SK-N-MC (cell line): ENCODE results near the gene SCAPER.
A peak's percentile ranks its signal among the peaks of the same experiment; 100 is the strongest.

ENCODE experiments used
- DNase-seq: peaks from one replicate; pipeline ENCODE4 v3.0.0-alpha.2; 2011; ENCODE audit warnings: low read depth, low spot score
- H3K27ac ChIP-seq: fragments of 200-600 bp; sonication (generic); 2 replicates; pipeline ENCODE4 v1.5.1; 2016; ENCODE audit warnings: mixed run types
- H3K36me3 ChIP-seq: fragments of 200-600 bp; sonication (generic); 2 replicates; pipeline ENCODE4 v1.6.1; 2017; ENCODE audit warnings: antibody characterized with exemption, low read length, mixed read lengths; ENCODE audit not compliant: insufficient read depth
- H3K4me3 ChIP-seq: fragments of 200-600 bp; sonication (generic); 2 replicates; pipeline ENCODE4 v1.5.1; 2016
- H3K9ac ChIP-seq: fragments of 200-600 bp; sonication (generic); 2 replicates; pipeline ENCODE4 v1.8.0; 2017; ENCODE audit warnings: mixed run types, mixed read lengths; ENCODE audit not compliant: insufficient read length
- H3K9me3 ChIP-seq: fragments of 200-600 bp; sonication (generic); 2 replicates; pipeline ENCODE4 v1.6.1; 2017; ENCODE audit warnings: low read depth, mild to moderate bottlenecking, antibody characterized with exemption, low read length, moderate library complexity, mixed read lengths
- EZH2 ChIP-seq: fragments of 200-600 bp; sonication (generic); IDR thresholded peaks from one replicate; pipeline ENCODE4 v1.6.1; 2017; ENCODE audit warnings: antibody characterized with exemption
- FOXP2 ChIP-seq: optimal IDR thresholded peaks from 2 replicates; pipeline ENCODE3; 2011; ENCODE audit warnings: mild to moderate bottlenecking, moderate library complexity; ENCODE audit not compliant: insufficient read depth; ENCODE audit errors: extremely low read length, control extremely low read depth
- POLR2AphosphoS5 ChIP-seq: IDR thresholded peaks from 2 replicates; pipeline ENCODE4 v1.6.1; 2012; ENCODE audit warnings: mild to moderate bottlenecking, low read depth, low read length, borderline replicate concordance

SCAPER gene

DNA sequence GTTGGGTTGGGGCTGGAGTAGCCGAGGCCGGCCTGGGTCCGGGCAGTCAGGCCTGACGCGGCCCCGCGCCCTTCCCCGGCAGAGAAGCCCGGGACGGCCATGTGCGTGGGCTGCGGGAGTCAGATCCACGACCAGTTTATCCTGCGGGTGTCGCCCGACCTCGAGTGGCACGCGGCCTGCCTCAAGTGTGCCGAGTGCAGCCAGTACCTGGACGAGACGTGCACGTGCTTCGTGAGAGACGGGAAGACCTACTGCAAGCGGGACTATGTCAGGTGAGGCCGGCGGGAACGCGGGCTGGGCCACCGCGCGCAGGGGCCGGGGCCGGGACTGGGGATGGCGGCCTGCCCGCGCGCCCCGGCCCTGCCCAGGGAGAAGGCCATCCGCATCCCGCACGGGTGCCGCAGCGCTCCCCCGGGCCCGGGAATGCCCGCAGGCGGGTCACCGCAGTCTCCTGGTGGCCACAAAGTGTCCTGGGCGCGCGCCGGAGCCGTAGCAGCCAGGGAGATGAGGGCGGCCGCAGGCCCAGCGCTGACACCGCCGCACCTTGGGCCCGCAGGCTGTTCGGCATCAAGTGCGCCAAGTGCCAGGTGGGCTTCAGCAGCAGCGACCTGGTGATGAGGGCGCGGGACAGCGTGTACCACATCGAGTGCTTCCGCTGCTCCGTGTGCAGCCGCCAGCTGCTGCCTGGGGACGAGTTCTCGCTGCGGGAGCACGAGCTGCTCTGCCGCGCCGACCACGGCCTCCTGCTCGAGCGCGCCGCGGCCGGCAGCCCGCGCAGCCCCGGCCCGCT is 567.2 kb downstream of the SCAPER start:
- peak overlapping the region; percentile 77 for H3K9ac ChIP-seq

DNA sequence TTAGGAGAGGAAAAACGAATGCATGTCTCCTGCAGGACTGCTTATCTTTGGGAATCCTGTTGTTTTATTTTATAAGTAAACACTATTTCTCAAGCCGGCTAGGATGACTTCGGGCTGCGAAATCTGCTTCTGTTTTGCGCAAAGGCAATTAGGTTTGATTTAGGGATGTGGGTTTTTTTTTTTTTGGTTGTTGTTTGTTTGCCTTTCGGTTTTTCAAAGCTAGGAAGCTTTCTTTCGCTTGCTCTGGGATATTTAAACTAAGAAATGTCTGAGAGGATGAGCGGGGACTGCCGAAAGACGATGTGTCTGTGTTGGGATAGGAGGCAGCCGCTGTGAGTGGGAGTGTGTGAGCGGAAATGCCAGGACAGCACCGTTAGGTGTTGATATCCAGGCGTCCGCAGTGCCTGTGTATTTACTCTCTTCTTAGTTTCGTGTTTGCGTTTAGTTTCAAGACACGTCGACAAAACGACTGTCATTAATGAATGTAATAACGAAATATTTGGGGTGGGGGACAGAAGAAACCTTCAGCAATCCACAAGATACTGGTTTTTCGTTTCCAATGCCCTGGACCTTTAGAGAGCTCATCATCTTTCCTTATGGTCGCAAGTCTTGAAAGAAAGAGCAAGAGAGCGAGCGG is 568.0 kb downstream of the SCAPER start:
- peak overlapping the region; percentile 77 for H3K9ac ChIP-seq
- DNase-seq = no peak
- peaks cover 11% of the 10 kb centered on the region; the same call in 1 of the 2 replicates for H3K36me3 ChIP-seq
- H3K27ac ChIP-seq = no peak overlapping the region
- no peaks in the 10 kb centered on the region for H3K9me3 ChIP-seq
- TF ChIP-seq EZH2 (no peak), FOXP2 (no peak), POLR2AphosphoS5 (no peak)
- H3K4me3 ChIP-seq = peak overlapping the region; percentile 94

More for the DNA sequence above, 567.2 kb downstream of the SCAPER start:
- H3K36me3 ChIP-seq = peaks cover 11% of the 10 kb centered on the region; the same call in 1 of the 2 replicates
- H3K9me3 ChIP-seq = no peaks in the 10 kb centered on the region
- peak overlapping the region; percentile 94 for H3K4me3 ChIP-seq
- H3K27ac ChIP-seq = no peak overlapping the region
- TF ChIP-seq FOXP2 (no peak), POLR2AphosphoS5 (no peak), EZH2 (no peak)
- DNase-seq = no peak

DNA sequence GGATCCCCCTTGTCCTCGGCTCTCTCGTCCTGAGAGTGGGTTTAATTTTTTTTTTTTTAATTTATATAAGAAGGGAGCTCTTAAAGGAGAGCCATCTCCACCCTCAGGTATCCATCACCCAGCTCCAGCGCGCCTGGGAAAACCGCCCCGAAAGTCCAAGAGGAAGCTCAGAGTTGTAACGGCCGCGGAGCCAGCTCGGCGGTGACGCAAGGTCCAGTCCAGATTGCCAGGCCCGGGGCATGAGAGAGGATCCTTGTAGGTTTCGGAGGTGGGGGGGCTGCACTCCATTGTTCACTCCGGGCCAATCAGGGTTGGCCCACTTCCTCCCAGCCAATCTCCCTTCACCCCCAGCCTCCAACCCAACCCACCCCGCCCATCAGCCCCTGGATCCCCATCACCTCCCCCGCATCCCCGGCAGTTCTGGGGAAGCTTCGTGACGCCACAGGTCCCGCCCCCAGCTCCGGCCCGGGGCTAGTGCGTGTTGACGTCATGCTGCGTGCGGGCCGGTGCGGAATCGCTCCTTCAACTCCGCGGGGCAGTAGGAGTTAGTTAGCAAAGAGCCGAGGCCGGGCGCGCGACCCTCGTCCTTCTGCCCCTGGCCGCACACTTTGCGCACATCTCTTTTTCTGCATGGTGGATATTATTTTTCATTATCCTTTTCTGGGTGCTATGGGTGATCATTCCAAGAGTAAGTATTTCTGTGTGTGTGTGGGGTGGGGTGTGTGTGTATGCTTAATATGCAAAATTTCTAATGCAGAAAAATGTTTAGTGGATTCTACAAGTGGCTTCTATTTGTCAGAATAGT is 568.7 kb downstream of the SCAPER start, which contains the start of gene ISL2:
ISL2 (plus strand) TSS at position 520 of the 805 bp plus-strand sequence; CDS start at position 631, 111 bp downstream.
- no peaks in the 10 kb centered on the region for H3K9me3 ChIP-seq
- DNase-seq = peak; percentile 24
- peak within 1 kb of the TSS; percentile 57 for H3K27ac ChIP-seq
- peak; percentile 79 for TF ChIP-seq POLR2AphosphoS5
- no peak for TF ChIP-seq FOXP2
- peak within 1 kb of the TSS; percentile 94 for H3K4me3 ChIP-seq
- peak within 1 kb of the TSS; percentile 77 for H3K9ac ChIP-seq
- H3K36me3 ChIP-seq = peaks cover 5% of the 10 kb centered on the region; the same call in 1 of the 2 replicates

DNA sequence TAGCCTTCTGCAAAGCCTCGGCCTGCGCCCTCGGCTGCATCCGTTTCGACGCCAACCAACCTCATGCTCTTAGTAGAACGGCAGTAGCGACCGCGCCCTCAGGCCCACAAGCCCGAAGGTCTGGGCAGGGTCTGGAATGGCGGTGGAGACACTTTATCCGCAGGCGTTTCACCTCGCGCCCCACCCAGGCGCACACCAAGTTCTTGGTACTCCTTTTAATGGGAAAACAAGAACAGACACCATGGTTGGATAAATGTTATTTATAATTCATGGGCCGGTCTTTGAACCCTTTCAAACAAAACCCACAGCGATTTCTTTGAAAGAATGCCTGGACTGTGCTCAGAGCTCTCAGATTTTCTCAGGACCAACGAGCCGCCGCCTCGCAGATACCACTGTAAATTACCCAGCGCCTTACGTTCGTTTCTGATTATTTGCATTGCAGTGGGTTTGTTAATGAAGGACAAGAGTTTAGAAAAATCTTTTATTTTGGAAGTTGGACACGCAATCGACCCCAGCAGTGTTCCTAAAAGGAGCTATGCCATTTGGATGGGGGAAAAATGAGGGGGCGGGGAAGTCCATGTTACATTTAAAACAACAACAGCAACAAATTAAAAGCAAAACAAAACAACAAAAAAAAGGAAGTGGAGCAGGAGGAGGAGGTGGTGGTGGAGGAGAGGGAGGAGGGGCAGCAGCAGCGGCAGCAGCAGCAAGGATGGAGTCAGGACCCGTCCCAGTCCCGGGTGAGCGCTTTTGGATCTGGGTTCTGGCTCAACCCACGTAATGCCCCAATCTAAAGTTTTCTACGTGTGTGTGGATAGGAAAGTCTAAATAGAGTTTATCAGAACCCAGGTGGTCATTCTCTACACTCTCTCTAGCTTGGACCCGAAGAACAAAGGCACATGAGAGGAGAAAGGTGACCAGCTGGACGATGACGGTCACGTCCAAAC is 569.6 kb downstream of the SCAPER start:
- peak overlapping the region; percentile 94 for H3K4me3 ChIP-seq
- H3K9ac ChIP-seq = peak overlapping the region; percentile 68
- DNase-seq = no peak
- H3K36me3 ChIP-seq = peaks cover 2% of the 10 kb centered on the region; the same call in 1 of the 2 replicates
- H3K9me3 ChIP-seq = no peaks in the 10 kb centered on the region
- TF ChIP-seq FOXP2 (no peak), EZH2 (no peak), POLR2AphosphoS5 (no peak)
- H3K27ac ChIP-seq = peak overlapping the region; percentile 57

DNA sequence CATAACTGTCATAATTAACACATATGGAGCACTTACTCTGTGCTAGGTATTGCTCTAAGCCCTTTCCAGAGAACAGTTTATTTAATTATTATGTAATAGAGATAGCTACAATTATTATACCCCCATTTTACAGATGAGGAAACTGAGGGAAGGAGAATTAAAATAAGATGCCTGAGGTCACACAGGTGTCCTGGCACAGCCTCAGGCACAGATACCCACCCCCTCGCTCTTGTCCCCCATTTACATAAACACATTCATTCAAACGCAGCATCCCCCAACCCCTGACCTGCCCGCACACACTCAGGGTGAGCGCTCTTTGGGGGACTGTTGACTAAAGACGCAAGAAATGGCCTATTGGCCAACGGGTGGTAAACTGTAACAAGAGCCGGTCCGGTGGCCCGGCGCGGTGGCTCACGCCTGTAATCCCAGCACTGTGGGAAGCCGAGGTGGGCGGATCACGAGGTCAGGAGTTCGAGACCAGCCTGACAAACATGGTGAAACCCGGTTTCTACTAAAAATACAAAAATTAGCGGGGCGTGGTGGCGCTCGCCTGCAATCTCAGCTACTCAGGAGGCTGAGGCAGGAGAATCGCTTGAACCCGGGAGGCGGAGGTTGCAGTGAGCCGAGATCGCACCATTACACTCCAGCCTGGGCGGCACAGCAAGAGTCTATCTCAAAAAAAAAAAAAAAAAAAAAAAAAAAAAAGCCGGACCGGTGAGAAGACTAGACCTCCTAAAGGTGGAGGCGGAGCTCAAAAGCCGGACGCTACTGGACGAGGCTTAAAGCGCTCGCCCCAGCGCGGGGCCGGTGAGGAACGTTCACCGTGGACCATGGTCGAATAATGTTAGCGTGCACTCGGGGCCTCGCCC is 570.5 kb downstream of the SCAPER start:
- Histone ChIP-seq H3K4me3 (no peak overlapping the region), H3K36me3 (no peaks in the 10 kb centered on the region), H3K9me3 (no peaks in the 10 kb centered on the region), H3K9ac (no peak overlapping the region), H3K27ac (no peak overlapping the region)
- TF ChIP-seq FOXP2 = no peak
- no peak for TF ChIP-seq EZH2
- no peak for TF ChIP-seq POLR2AphosphoS5
- no peak for DNase-seq

DNA sequence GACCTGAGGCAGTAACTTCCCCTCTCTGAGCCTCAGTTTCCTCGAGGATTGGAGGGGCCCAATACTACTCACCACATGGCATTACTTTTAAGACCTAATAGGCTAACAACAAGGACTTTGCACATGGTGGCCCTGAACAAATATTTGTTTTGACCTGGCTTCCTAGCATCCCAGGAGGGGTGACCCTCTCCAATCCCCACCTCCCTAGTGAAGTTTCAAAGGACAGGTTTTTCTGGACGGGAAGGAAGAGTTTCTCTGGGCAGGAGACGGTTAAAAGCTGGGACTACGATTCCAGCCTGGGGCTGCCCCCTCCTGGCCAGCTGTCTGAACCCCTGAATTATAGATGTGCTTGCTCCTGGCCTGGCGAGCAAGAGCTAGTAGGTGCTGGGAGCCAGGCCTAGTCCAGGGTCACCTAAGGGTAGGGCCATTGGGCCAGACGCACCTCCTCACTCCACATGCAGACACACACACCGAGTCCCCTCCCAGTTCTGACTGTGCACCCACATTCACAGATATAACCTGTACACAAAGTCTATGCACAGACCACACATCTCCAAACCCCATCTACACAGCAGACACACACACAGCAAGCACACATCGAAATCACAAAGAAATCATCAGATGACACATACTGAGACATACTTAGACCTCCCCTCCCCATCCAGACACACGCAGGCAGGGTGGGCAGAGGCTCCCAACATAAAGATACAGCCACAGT is 571.3 kb downstream of the SCAPER start:
- Histone ChIP-seq H3K4me3 (no peak overlapping the region), H3K36me3 (no peaks in the 10 kb centered on the region), H3K9me3 (no peaks in the 10 kb centered on the region), H3K9ac (no peak overlapping the region), H3K27ac (no peak overlapping the region)
- no peak for TF ChIP-seq FOXP2
- TF ChIP-seq POLR2AphosphoS5 = no peak
- TF ChIP-seq EZH2 = no peak
- DNase-seq = no peak
